Activated naive CD4-positive, alpha-beta T cell treated with anti-CD3 and anti-CD28 coated beads for 36 hours (primary cell): Measurements from ENCODE around the gene WDR75. TPM values are rescaled to one million over a fixed set of nuclear protein-coding genes. Genes with fewer than 3 reads are reported as not detected.
"Not testable (repeated sequence)": the region's sequence is repeated elsewhere in the genome, so short reads cannot be mapped to it uniquely, and the experiment has no call there.

ENCODE experiments used
- CTCF ChIA-PET: fragments of 350-600 bp; sonication (Branson Sonifier 250); formaldehyde crosslinking; loops from one replicate; lab custom pipeline; 2021; ENCODE audit warnings: antibody characterized with exemption; lab: Charles Lee
- DNase-seq: peaks from one replicate; pipeline ENCODE4 v3.0.0-alpha.2; 2020
- H3K27ac Mint-ChIP-seq: one replicate; pipeline ENCODE4 v1.8.0; 2021; ENCODE audit warnings: mild to moderate bottlenecking, mixed read lengths
- H3K27me3 Mint-ChIP-seq: one replicate; pipeline ENCODE4 v1.8.0; 2021; ENCODE audit warnings: low read depth, mixed read lengths
- H3K36me3 Mint-ChIP-seq: one replicate; pipeline ENCODE4 v1.8.0; 2021; ENCODE audit warnings: low read depth, mixed read lengths
- H3K4me1 Mint-ChIP-seq: one replicate; pipeline ENCODE4 v1.8.0; 2021; ENCODE audit warnings: low read depth, mixed read lengths
- H3K4me3 Mint-ChIP-seq: one replicate; pipeline ENCODE4 v1.8.0; 2021; ENCODE audit warnings: mild to moderate bottlenecking, moderate library complexity, mixed read lengths
- H3K9me3 Mint-ChIP-seq: one replicate; pipeline ENCODE4 v1.8.0; 2021; ENCODE audit warnings: mixed read lengths
- intact Hi-C: fragments of 100-400 bp; cut with micrococcal nuclease; formaldehyde crosslinking; loops from one replicate; pipeline ENCODE4 v1.15.1; 2023
- total RNA-seq, 2 experiments: library from RNA; stranded (reverse); gene quantifications; one replicate each; pipeline ENCODE4 v1.2.3, GENCODE V29; 2021

WDR75 gene
- total RNA-seq, 2 experiments from 2014 or later: 69.7 to 72.7 TPM

GRCh38 chr2:189412330-189412953, 28.8 kb upstream of the WDR75 start:
- Mint-ChIP-seq H3K4me1 (peaks cover 24% of the 10 kb centered on the region), H3K36me3 (no peaks in the 10 kb centered on the region), H3K27me3 (no peaks in the 10 kb centered on the region), H3K4me3 (no peak overlapping the region), H3K9me3 (no peaks in the 10 kb centered on the region), H3K27ac (no peak overlapping the region)
- intact Hi-C loops: loop anchor here (1.0 to 5.0 kb wide), 10 partner anchors 65 to 1910 kb away; no protein-coding TSS in a partner anchor
- DNase-seq: peak; percentile 71
- CTCF ChIA-PET: interaction anchor here (0.6 to 3.4 kb wide), 18 partner anchors 9 to 888 kb away, joined by 3 to 53 read pairs (median 4); no protein-coding TSS in a partner anchor

GRCh38 chr2:189413249-189413648, 28.0 kb upstream of the WDR75 start:
- H3K4me3 Mint-ChIP-seq: no peak overlapping the region
- H3K36me3 Mint-ChIP-seq: no peaks in the 10 kb centered on the region
- peaks cover 16% of the 10 kb centered on the region for H3K4me1 Mint-ChIP-seq
- intact Hi-C loops: loop anchor here (2.0 to 5.0 kb wide), 3 partner anchors 434 to 1911 kb away; no protein-coding TSS in a partner anchor
- no peaks in the 10 kb centered on the region for H3K9me3 Mint-ChIP-seq
- no peak overlapping the region for H3K27ac Mint-ChIP-seq
- no peak for DNase-seq
- H3K27me3 Mint-ChIP-seq: no peaks in the 10 kb centered on the region
- CTCF ChIA-PET: interaction anchor here (1.1 to 3.4 kb wide), 6 partner anchors 126 to 888 kb away, joined by 5 to 53 read pairs (median 14); no protein-coding TSS in a partner anchor

GRCh38 chr2:189421644-189422043, 19.6 kb upstream of the WDR75 start:
- CTCF ChIA-PET: interaction anchor here (1.0 kb wide), 1 partner anchor 9 kb away, joined by 3 read pairs; no protein-coding TSS in a partner anchor
- H3K36me3 Mint-ChIP-seq: no peaks in the 10 kb centered on the region
- intact Hi-C loops: no loop called here
- no peak overlapping the region for H3K27ac Mint-ChIP-seq
- no peaks in the 10 kb centered on the region for H3K9me3 Mint-ChIP-seq
- H3K4me3 Mint-ChIP-seq: no peak overlapping the region
- no peaks in the 10 kb centered on the region for H3K27me3 Mint-ChIP-seq
- no peaks in the 10 kb centered on the region for H3K4me1 Mint-ChIP-seq
- DNase-seq: no peak

- Mint-ChIP-seq H3K27ac (no peak overlapping the region), H3K36me3 (no peaks in the 10 kb centered on the region), H3K9me3 (no peaks in the 10 kb centered on the region), H3K27me3 (no peaks in the 10 kb centered on the region), H3K4me1 (no peaks in the 10 kb centered on the region), H3K4me3 (no peak overlapping the region)
- CTCF ChIA-PET: interaction anchor here (1.0 to 1.8 kb wide), 2 partner anchors 13 to 16 kb away, joined by 4 to 7 read pairs; partner anchors contain the start of gene WDR75
- DNase-seq: no peak
- intact Hi-C loops: no loop called here
Measured at GRCh38 chr2:189424961-189425360, 16.3 kb upstream of the WDR75 start.

- H3K27ac Mint-ChIP-seq: no peak overlapping the region
- intact Hi-C loops: no loop called here
- DNase-seq: no peak
- H3K4me3 Mint-ChIP-seq: no peak overlapping the region
- CTCF ChIA-PET: interaction anchor here (1.0 kb wide), 1 partner anchor 14 kb away, joined by 4 read pairs; no protein-coding TSS in a partner anchor
- no peaks in the 10 kb centered on the region for H3K27me3 Mint-ChIP-seq
- no peaks in the 10 kb centered on the region for H3K36me3 Mint-ChIP-seq
- no peaks in the 10 kb centered on the region for H3K9me3 Mint-ChIP-seq
- H3K4me1 Mint-ChIP-seq: no peaks in the 10 kb centered on the region
Measured at GRCh38 chr2:189425676-189426075, 15.6 kb upstream of the WDR75 start.

- no peak for DNase-seq
- intact Hi-C loops: no loop called here
- Mint-ChIP-seq H3K27me3 (no peaks in the 10 kb centered on the region), H3K9me3 (no peaks in the 10 kb centered on the region), H3K27ac (no peak overlapping the region), H3K4me1 (no peaks in the 10 kb centered on the region), H3K4me3 (no peak overlapping the region), H3K36me3 (no peaks in the 10 kb centered on the region)
- CTCF ChIA-PET: no interaction called here
Measured at GRCh38 chr2:189426886-189427285, 14.4 kb upstream of the WDR75 start.

- Mint-ChIP-seq H3K9me3 (no peaks in the 10 kb centered on the region), H3K27ac (no peak overlapping the region), H3K27me3 (no peaks in the 10 kb centered on the region), H3K36me3 (no peaks in the 10 kb centered on the region), H3K4me3 (no peak overlapping the region), H3K4me1 (no peaks in the 10 kb centered on the region)
- CTCF ChIA-PET: no interaction called here
- intact Hi-C loops: no loop called here
- DNase-seq: no peak
Measured at GRCh38 chr2:189427872-189428271, 13.4 kb upstream of the WDR75 start.

GRCh38 chr2:189430448-189430847, 10.8 kb upstream of the WDR75 start:
- H3K27ac Mint-ChIP-seq, H3K36me3 Mint-ChIP-seq, H3K27me3 Mint-ChIP-seq, H3K4me1 Mint-ChIP-seq, intact Hi-C loops, H3K4me3 Mint-ChIP-seq, H3K9me3 Mint-ChIP-seq, DNase-seq, CTCF ChIA-PET: not testable (repeated sequence)

- H3K4me1 Mint-ChIP-seq, H3K9me3 Mint-ChIP-seq, H3K27me3 Mint-ChIP-seq, DNase-seq, H3K27ac Mint-ChIP-seq, H3K4me3 Mint-ChIP-seq, intact Hi-C loops, H3K36me3 Mint-ChIP-seq: not testable (repeated sequence)
- CTCF ChIA-PET: interaction anchor here (0.6 to 0.7 kb wide), 2 partner anchors 22 to 249 kb away, joined by 3 read pairs; no protein-coding TSS in a partner anchor
Measured at GRCh38 chr2:189435803-189436202, 5.5 kb upstream of the WDR75 start.

GRCh38 chr2:189437926-189438325, 3.3 kb upstream of the WDR75 start:
- H3K36me3 Mint-ChIP-seq: peaks cover 4% of the 10 kb centered on the region
- H3K27me3 Mint-ChIP-seq: no peaks in the 10 kb centered on the region
- intact Hi-C loops: no loop called here
- no peak for DNase-seq
- no peak overlapping the region for H3K4me3 Mint-ChIP-seq
- no peak overlapping the region for H3K27ac Mint-ChIP-seq
- no peaks in the 10 kb centered on the region for H3K9me3 Mint-ChIP-seq
- CTCF ChIA-PET: interaction anchor here (1.0 kb wide), 1 partner anchor 30 kb away, joined by 3 read pairs; no protein-coding TSS in a partner anchor
- peaks cover 12% of the 10 kb centered on the region for H3K4me1 Mint-ChIP-seq

- Mint-ChIP-seq H3K4me3 (no peak overlapping the region), H3K27me3 (no peaks in the 10 kb centered on the region), H3K4me1 (peaks cover 12% of the 10 kb centered on the region), H3K9me3 (no peaks in the 10 kb centered on the region), H3K36me3 (peaks cover 4% of the 10 kb centered on the region), H3K27ac (no peak overlapping the region)
- CTCF ChIA-PET: no interaction called here
- no peak for DNase-seq
- intact Hi-C loops: no loop called here
Measured at GRCh38 chr2:189439342-189439741, 1.9 kb upstream of the WDR75 start.

GRCh38 chr2:189440644-189440946, 679 bp upstream of the WDR75 start:
- H3K36me3 Mint-ChIP-seq: peaks cover 4% of the 10 kb centered on the region
- peaks cover 12% of the 10 kb centered on the region for H3K4me1 Mint-ChIP-seq
- intact Hi-C loops: loop anchor here (5.0 to 10.0 kb wide), 3 partner anchors 882 to 1094 kb away; partner anchors contain the start of gene NEMP2
- H3K27ac Mint-ChIP-seq: peak overlapping the region; percentile 97
- H3K9me3 Mint-ChIP-seq: no peaks in the 10 kb centered on the region
- CTCF ChIA-PET: interaction anchor here (2.1 kb wide), 1 partner anchor 17 kb away, joined by 7 read pairs; no protein-coding TSS in a partner anchor
- no peak for DNase-seq
- H3K27me3 Mint-ChIP-seq: no peaks in the 10 kb centered on the region
- no peak overlapping the region for H3K4me3 Mint-ChIP-seq

GRCh38 chr2:189441709-189442074, 418 bp downstream of the WDR75 start:
- no peak overlapping the region for H3K4me3 Mint-ChIP-seq
- H3K27me3 Mint-ChIP-seq: no peaks in the 10 kb centered on the region
- peaks cover 12% of the 10 kb centered on the region for H3K4me1 Mint-ChIP-seq
- intact Hi-C loops: loop anchor here (1.0 to 10.0 kb wide), 11 partner anchors 137 to 1093 kb away; partner anchors contain the start of genes ANKAR, ASNSD1, NEMP2 and ORMDL1
- H3K27ac Mint-ChIP-seq: peak overlapping the region; percentile 97
- H3K36me3 Mint-ChIP-seq: peaks cover 8% of the 10 kb centered on the region
- no peak for DNase-seq
- CTCF ChIA-PET: interaction anchor here (2.1 kb wide), 1 partner anchor 18 kb away, joined by 7 read pairs; no protein-coding TSS in a partner anchor
- no peaks in the 10 kb centered on the region for H3K9me3 Mint-ChIP-seq
